22Rv1 (cell line): ENCODE measurements around the gene CTCF.

Source experiments
- ZFX ChIP-seq: fragments of 450-650 bp; IDR thresholded peaks from 2 replicates; pipeline ENCODE4 v1.6.1; 2017; ENCODE audit warnings: antibody characterized with exemption, borderline replicate concordance
- TF ChIP-seq, protein P1 (sequence below): fragments of 450-650 bp; IDR thresholded peaks from 2 replicates; pipeline ENCODE4 v1.5.1; 2017; ENCODE audit warnings: mild to moderate bottlenecking

DNA sequence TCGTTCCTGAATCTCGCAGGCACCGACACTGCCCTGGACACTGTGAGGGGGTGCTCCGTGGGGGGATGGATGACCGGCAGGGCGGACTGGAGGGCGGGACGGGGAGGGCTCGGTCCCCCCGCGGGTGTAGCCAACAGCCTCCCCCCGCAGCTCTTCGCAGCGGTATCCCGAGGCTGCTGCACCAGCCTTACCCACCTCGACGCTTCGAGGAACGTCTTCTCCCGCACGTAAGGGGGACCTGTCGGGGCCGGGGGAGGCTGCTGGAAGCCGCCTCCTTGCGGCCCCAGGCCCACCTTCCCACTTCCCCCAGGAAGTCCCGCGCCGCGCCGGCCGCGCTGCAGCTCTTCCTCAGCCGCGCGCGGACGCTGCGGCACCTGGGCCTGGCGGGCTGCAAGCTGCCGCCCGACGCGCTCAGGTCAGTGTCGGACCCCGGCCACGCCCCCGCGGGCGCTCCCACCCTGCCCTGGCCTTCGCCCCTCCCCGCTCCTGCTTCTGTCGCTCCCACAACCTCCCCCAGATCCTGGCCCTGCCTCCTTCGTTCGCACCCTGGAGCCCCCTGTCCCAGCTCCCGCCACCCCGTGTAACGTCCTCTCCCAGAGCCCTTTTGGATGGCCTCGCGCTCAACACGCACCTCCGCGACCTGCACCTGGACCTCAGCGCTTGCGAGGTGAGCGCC lies 85.9 kb downstream of the CTCF start:
- TF ChIP-seq, protein P1, sequence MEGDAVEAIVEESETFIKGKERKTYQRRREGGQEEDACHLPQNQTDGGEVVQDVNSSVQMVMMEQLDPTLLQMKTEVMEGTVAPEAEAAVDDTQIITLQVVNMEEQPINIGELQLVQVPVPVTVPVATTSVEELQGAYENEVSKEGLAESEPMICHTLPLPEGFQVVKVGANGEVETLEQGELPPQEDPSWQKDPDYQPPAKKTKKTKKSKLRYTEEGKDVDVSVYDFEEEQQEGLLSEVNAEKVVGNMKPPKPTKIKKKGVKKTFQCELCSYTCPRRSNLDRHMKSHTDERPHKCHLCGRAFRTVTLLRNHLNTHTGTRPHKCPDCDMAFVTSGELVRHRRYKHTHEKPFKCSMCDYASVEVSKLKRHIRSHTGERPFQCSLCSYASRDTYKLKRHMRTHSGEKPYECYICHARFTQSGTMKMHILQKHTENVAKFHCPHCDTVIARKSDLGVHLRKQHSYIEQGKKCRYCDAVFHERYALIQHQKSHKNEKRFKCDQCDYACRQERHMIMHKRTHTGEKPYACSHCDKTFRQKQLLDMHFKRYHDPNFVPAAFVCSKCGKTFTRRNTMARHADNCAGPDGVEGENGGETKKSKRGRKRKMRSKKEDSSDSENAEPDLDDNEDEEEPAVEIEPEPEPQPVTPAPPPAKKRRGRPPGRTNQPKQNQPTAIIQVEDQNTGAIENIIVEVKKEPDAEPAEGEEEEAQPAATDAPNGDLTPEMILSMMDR, result no peak
- TF ChIP-seq ZFX, result no peak
